H1 (cell line): ENCODE measurements around the gene AVPR1B. TPM values are rescaled to one million over a fixed set of nuclear protein-coding genes. Genes with fewer than 3 reads are reported as not detected.

Experiments used
- CTCF ChIA-PET: fragments of 300-600 bp; sonication (Branson Sonifier 250); formaldehyde crosslinking; loops from one replicate; lab custom pipeline; 2021; ENCODE audit not compliant: partially characterized antibody; lab: Charles Lee
- POLR2A ChIA-PET: fragments of 300-600 bp; sonication (Branson Sonifier 250); formaldehyde crosslinking; loops from one replicate; lab custom pipeline; 2021; ENCODE audit warnings: inconsistent platforms; ENCODE audit not compliant: partially characterized antibody; lab: Charles Lee
- DNase-seq, 2 experiments: peaks; one replicate each; pipeline versions ENCODE4 v3.0.0 to v3.0.0-alpha.2; 2010 to 2022; ENCODE audit warnings: low spot score in 2 of 2, low read depth in 1 of 2, mixed read lengths in 1 of 2
- FAIRE-seq: peaks from 2 replicates; lab custom pipeline; 2011; peaks lifted over from hg19 to GRCh38; lab: Jason Lieb, UNC
- H2AFZ ChIP-seq: 2 replicates; pipeline ENCODE4 v1.8.1; 2012; ENCODE audit warnings: low read length, inconsistent platforms
- H2AK5ac ChIP-seq: 2 replicates; pipeline ENCODE4 v1.6.1; 2013; ENCODE audit warnings: low read depth, low read length
- H2BK120ac ChIP-seq: replicated peaks from 2 replicates; pipeline ENCODE3; 2013; ENCODE audit warnings: low read depth, low read length, inconsistent platforms
- H2BK12ac ChIP-seq: 2 replicates; pipeline ENCODE4 v1.6.1; 2013; ENCODE audit warnings: low read depth, low read length
- H2BK15ac ChIP-seq: 2 replicates; pipeline ENCODE4 v1.6.1; 2013; ENCODE audit warnings: low read length
- H2BK20ac ChIP-seq: 2 replicates; pipeline ENCODE4 v1.6.1; 2013; ENCODE audit warnings: low read length
- H2BK5ac ChIP-seq: 2 replicates; pipeline ENCODE4 v1.6.1; 2013; ENCODE audit warnings: low read depth, low read length
- H3K14ac ChIP-seq: 2 replicates; pipeline ENCODE4 v1.6.1; 2013; ENCODE audit warnings: inconsistent platforms; ENCODE audit not compliant: insufficient read length
- H3K18ac ChIP-seq: 2 replicates; pipeline ENCODE4 v1.6.1; 2013; ENCODE audit warnings: low read length; ENCODE audit errors: extremely low read depth
- H3K23ac ChIP-seq: 2 replicates; pipeline ENCODE4 v1.6.1; 2013; ENCODE audit warnings: inconsistent platforms; ENCODE audit not compliant: insufficient read length
- H3K23me2 ChIP-seq: 2 replicates; pipeline ENCODE4 v1.6.1; 2013; ENCODE audit warnings: low read depth, low read length
- H3K27ac ChIP-seq: 2 replicates; pipeline ENCODE4 v1.6.1; 2011; ENCODE audit warnings: low read depth, low read length, inconsistent platforms
- H3K27me3 ChIP-seq, 4 experiments: replicated peaks in 1 of 4; 1 replicate in 1 of 4; 2 replicates in 3 of 4; pipeline versions ENCODE4 v1.6.1 to v1.8.1; 2011 to 2013; ENCODE audit warnings: low read length in 3 of 4, mild to moderate bottlenecking in 3 of 4, inconsistent platforms in 2 of 4, mixed read lengths in 2 of 4, moderate library complexity in 1 of 4; ENCODE audit not compliant: control insufficient read depth in 3 of 4, insufficient read depth in 3 of 4; ENCODE audit errors: extremely low read depth in 1 of 4
- H3K36me3 ChIP-seq, 4 experiments: 2 replicates each; pipeline versions ENCODE4 v1.6.1 to v1.8.1; 2011 to 2013; ENCODE audit warnings: mild to moderate bottlenecking in 4 of 4, low read length in 3 of 4, moderate library complexity in 2 of 4, control low read depth in 1 of 4, inconsistent platforms in 1 of 4; ENCODE audit not compliant: insufficient read depth in 4 of 4, control insufficient read depth in 2 of 4
- H3K4ac ChIP-seq: replicated peaks from 2 replicates; pipeline ENCODE3; 2013; ENCODE audit warnings: low read length, low read depth, mixed read lengths, inconsistent platforms; ENCODE audit not compliant: insufficient read length
- H3K4me1 ChIP-seq, 4 experiments: replicated peaks in 1 of 4; 1 replicate in 1 of 4; 2 replicates in 3 of 4; pipeline versions ENCODE4 v1.6.1 to v1.8.1; 2011 to 2013; ENCODE audit warnings: low read length in 3 of 4, inconsistent platforms in 2 of 4, mixed read lengths in 1 of 4; ENCODE audit not compliant: insufficient read depth in 4 of 4, control insufficient read depth in 3 of 4
- H3K4me2 ChIP-seq, 2 experiments: 2 replicates each; pipeline versions ENCODE4 v1.6.1 to v1.8.1; 2011 to 2013; ENCODE audit warnings: low read depth in 2 of 2, low read length in 2 of 2, control low read depth in 1 of 2, inconsistent platforms in 1 of 2, mild to moderate bottlenecking in 1 of 2; ENCODE audit not compliant: insufficient read depth in 1 of 2
- H3K4me3 ChIP-seq, 4 experiments: fragments of 200-600, 300-600 bp in 1 of 4; sonication (generic), shearing (Covaris generic), sonication (Bioruptor Twin) in 1 of 4; 2 replicates each; pipeline versions ENCODE4 v1.5.1 to v1.8.1; 2011 to 2016; ENCODE audit warnings: low read length in 4 of 4, low read depth in 3 of 4, control low read depth in 2 of 4, inconsistent platforms in 2 of 4, mild to moderate bottlenecking in 2 of 4, mixed read lengths in 1 of 4, moderate library complexity in 1 of 4; ENCODE audit not compliant: insufficient read depth in 2 of 4; ENCODE audit errors: extremely low read depth in 1 of 4
- H3K56ac ChIP-seq: replicated peaks from 2 replicates; pipeline ENCODE3; 2013; ENCODE audit warnings: low read depth, mild to moderate bottlenecking, mixed read lengths, low read length, inconsistent platforms; ENCODE audit not compliant: insufficient read length
- H3K79me1 ChIP-seq: 2 replicates; pipeline ENCODE4 v1.6.1; 2013; ENCODE audit warnings: low read depth, low read length, control low read depth
- H3K79me2 ChIP-seq, 2 experiments: 2 replicates each; pipeline versions ENCODE4 v1.6.1 to v1.8.1; 2012 to 2013; ENCODE audit warnings: low read length in 2 of 2, mild to moderate bottlenecking in 2 of 2, inconsistent platforms in 1 of 2; ENCODE audit not compliant: insufficient read depth in 2 of 2, control insufficient read depth in 1 of 2
- H3K9ac ChIP-seq, 4 experiments: replicated peaks in 1 of 4; 1 replicate in 1 of 4; 2 replicates in 3 of 4; pipeline versions ENCODE4 v1.6.1 to v1.8.1; 2011 to 2013; ENCODE audit warnings: low read depth in 3 of 4, low read length in 3 of 4, control low read depth in 2 of 4, mild to moderate bottlenecking in 2 of 4, moderate library complexity in 2 of 4, inconsistent platforms in 1 of 4; ENCODE audit errors: extremely low read depth in 1 of 4
- H3K9me3 ChIP-seq, 2 experiments: 2 replicates each; pipeline versions ENCODE4 v1.6.1 to v1.8.1; 2012 to 2013; ENCODE audit warnings: mild to moderate bottlenecking in 2 of 2, moderate library complexity in 2 of 2, control low read depth in 1 of 2, inconsistent platforms in 1 of 2, low read depth in 1 of 2, low read length in 1 of 2, mixed read lengths in 1 of 2; ENCODE audit not compliant: insufficient read depth in 2 of 2
- H4K20me1 ChIP-seq, 2 experiments: replicated peaks in 1 of 2; 2 replicates each; pipeline versions ENCODE3 to v1.8.1; 2011 to 2013; ENCODE audit warnings: inconsistent platforms in 2 of 2, low read length in 2 of 2, mild to moderate bottlenecking in 1 of 2; ENCODE audit not compliant: insufficient read depth in 2 of 2, control insufficient read depth in 1 of 2
- H4K5ac ChIP-seq: 2 replicates; pipeline ENCODE4 v1.6.1; 2013; ENCODE audit warnings: low read length, low read depth, mixed read lengths, inconsistent platforms; ENCODE audit not compliant: insufficient read length
- H4K8ac ChIP-seq: 2 replicates; pipeline ENCODE4 v1.8.0; 2013; ENCODE audit warnings: mild to moderate bottlenecking, moderate library complexity, low read length, inconsistent platforms; ENCODE audit not compliant: insufficient read depth; ENCODE audit errors: extremely low read depth
- H4K91ac ChIP-seq: replicated peaks from 2 replicates; pipeline ENCODE3; 2013; ENCODE audit warnings: low read length, mixed read lengths, inconsistent platforms; ENCODE audit not compliant: insufficient read length
- CHD2 ChIP-seq: IDR thresholded peaks from 2 replicates; pipeline ENCODE4 v1.6.1; 2012; ENCODE audit warnings: low read length, improper control_type of control experiment
- RXRA ChIP-seq: IDR thresholded peaks from 2 replicates; pipeline ENCODE4 v1.6.1; 2011; ENCODE audit warnings: low read depth, mild to moderate bottlenecking, low read length, moderate library complexity; ENCODE audit not compliant: insufficient read depth
- WGBS, 2 experiments: shearing (Covaris generic) in 1 of 2; methylation state at CpG; one replicate each; pipeline versions ENCODE4 v1.1.6 to v1.1.7; 2013 to 2015; ENCODE audit warnings: low lambda C conversion rate in 2 of 2, mixed read lengths in 2 of 2, inconsistent platforms in 1 of 2, low coverage in 1 of 2, missing lambda C conversion rate in 1 of 2; ENCODE audit not compliant: insufficient replicate concordance in 2 of 2, insufficient coverage in 1 of 2, insufficient read length in 1 of 2; ENCODE audit errors: extremely low coverage in 1 of 2, missing lambda C conversion rate in 1 of 2; 5-methylcytosine and 5-hydroxymethylcytosine counted together
- polyA plus RNA-seq, 7 experiments: library from polyadenylated mRNA; depleted of rRNA in 3 of 7; stranded (reverse) in 5 of 7; unstranded in 2 of 7; fragments of >200 nt in 5 of 7; fragments of 200-250 nt in 2 of 7; gene quantifications; 1 replicate in 5 of 7; 2 replicates in 1 of 7; 4 replicates in 1 of 7; pipeline versions ENCODE4 v1.2.1 to v1.2.3, GENCODE V29; 2011 to 2013; ENCODE audit warnings: missing spikeins in 2 of 7, mixed read lengths in 2 of 7
- total RNA-seq: library from RNA; stranded (reverse); fragmentation: NEBNext Ultra II Directional; extraction: Animal tissue kit (Norgen Biotek cat#: 25700); gene quantifications from 2 replicates; pipeline ENCODE4 v1.2.1, GENCODE V29; 2021

The AVPR1B gene
- total and polyA plus RNA-seq, 2 of the 8 experiments (the other 6 are each of a cell fraction or from before 2014, with no cell fraction given): 0.29 to 0.50 TPM

DNA sequence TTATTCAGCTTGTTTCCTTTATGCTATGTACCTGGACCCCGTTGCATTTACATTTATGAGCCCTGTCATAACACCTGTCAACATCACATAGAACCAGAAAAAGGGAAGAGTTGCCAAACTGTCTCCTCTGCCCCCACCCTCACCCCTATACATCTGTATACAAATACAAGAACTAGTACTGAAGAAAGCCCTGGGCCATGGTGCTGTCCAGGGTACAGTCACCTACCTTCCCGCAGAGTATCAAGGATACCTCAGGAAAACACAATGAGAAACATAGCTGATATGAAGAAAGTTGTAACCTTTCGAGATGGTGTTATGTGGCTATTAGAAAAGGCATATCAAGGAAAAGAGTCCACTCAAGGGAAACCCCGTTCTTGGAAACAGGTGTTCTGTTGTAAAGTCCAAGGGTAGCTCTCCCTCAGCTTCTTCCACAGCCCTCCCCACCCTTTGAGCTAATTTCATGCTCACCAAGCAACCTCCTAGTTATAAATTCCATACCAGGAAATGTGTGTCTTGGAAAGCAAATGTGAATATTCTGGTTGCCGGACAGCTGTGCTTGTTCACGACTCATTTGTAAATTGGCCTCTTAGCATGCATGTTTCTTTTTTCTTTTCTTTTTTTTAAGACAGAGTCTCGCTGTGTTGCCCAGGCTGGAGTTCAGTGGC, 16.7 kb upstream of the AVPR1B start:
- H4K20me1 ChIP-seq: no peaks in the 10 kb centered on the region
- H3K79me1 ChIP-seq: no peaks in the 10 kb centered on the region
- ChIA-PET CTCF (interaction anchor here (0.9 to 1.6 kb wide), 3 partner anchors 103 to 194 kb away, joined by 3 read pairs; no protein-coding TSS in a partner anchor), POLR2A (no interaction called here)
- H2BK120ac ChIP-seq: no peak overlapping the region
- no peaks in the 10 kb centered on the region; a peak in 1 of 4 replicates for H3K9me3 ChIP-seq
- no peak overlapping the region for H3K4ac ChIP-seq
- H2BK20ac ChIP-seq: no peak overlapping the region
- no peaks in the 10 kb centered on the region for H3K27me3 ChIP-seq
- no peaks in the 10 kb centered on the region for H3K36me3 ChIP-seq
- H4K8ac ChIP-seq: no peak overlapping the region
- no peak overlapping the region for H3K4me3 ChIP-seq
- no peak overlapping the region for H3K14ac ChIP-seq
- no peak overlapping the region for H2AK5ac ChIP-seq
- 86% methylated on average over 7 of the region's 7 CpGs; no CpG with 5 or more reads in 1 of the 2 experiments for WGBS, 2 experiments
- no peak overlapping the region for H3K9ac ChIP-seq
- H2AFZ ChIP-seq: no peak overlapping the region
- H3K23me2 ChIP-seq: no peaks in the 10 kb centered on the region
- no peak for FAIRE-seq
- no peak overlapping the region for H4K91ac ChIP-seq
- no peak overlapping the region for H2BK15ac ChIP-seq
- no peak overlapping the region for H3K23ac ChIP-seq
- no peaks in the 10 kb centered on the region for H3K79me2 ChIP-seq
- H3K4me2 ChIP-seq: no peak overlapping the region
- H2BK5ac ChIP-seq: no peak overlapping the region
- H2BK12ac ChIP-seq: no peak overlapping the region
- no peak overlapping the region for H3K56ac ChIP-seq
- H4K5ac ChIP-seq: no peak overlapping the region
- no peak for DNase-seq
- no peak overlapping the region for H3K18ac ChIP-seq
- H3K4me1 ChIP-seq: no peaks in the 10 kb centered on the region
- H3K27ac ChIP-seq: no peak overlapping the region
- TF ChIP-seq CHD2: no peak
- no peak for TF ChIP-seq RXRA
